HepG2 (cell line): ENCODE results near the gene PLIN3. TPM values are rescaled to one million over a fixed set of nuclear protein-coding genes. Genes with fewer than 3 reads are reported as not detected.
A peak's percentile ranks its signal among the peaks of the same experiment; 100 is the strongest.

ENCODE experiments used
- BORCS8-MEF2B ChIP-seq: sonication (generic); formaldehyde crosslinking; IDR thresholded peaks from 2 replicates; pipeline ENCODE4 v1.8.0; 2022; ENCODE audit warnings: mild to moderate bottlenecking, missing genetic modification reagents
- ELF4 ChIP-seq: sonication (generic); formaldehyde crosslinking; IDR thresholded peaks from 2 replicates; pipeline ENCODE4 v1.5.0; 2020; ENCODE audit warnings: missing genetic modification reagents, mild to moderate bottlenecking, moderate library complexity, borderline replicate concordance
- HNF4A ChIP-seq: sonication (generic); formaldehyde crosslinking; IDR thresholded peaks from 2 replicates; pipeline ENCODE4 v1.4.0; 2020; ENCODE audit warnings: missing genetic modification reagents
- MAFG ChIP-seq: sonication (generic); formaldehyde crosslinking; IDR thresholded peaks from 2 replicates; pipeline ENCODE4 v1.5.1; 2020; ENCODE audit warnings: mild to moderate bottlenecking, missing genetic modification reagents
- MATR3 ChIP-seq: sonication (generic); formaldehyde crosslinking; IDR thresholded peaks from 2 replicates; pipeline ENCODE4 v1.4.0; 2020; ENCODE audit warnings: missing genetic modification reagents
- STAT6 ChIP-seq: sonication (generic); formaldehyde crosslinking; IDR thresholded peaks from 2 replicates; pipeline ENCODE4 v1.4.0; 2020; ENCODE audit warnings: missing genetic modification reagents, mild to moderate bottlenecking, borderline replicate concordance
- ZBED4 ChIP-seq: sonication (generic); formaldehyde crosslinking; IDR thresholded peaks from 2 replicates; pipeline ENCODE4 v1.4.0; 2020; ENCODE audit warnings: missing genetic modification reagents, borderline replicate concordance
- ZMAT3 ChIP-seq: sonication (generic); formaldehyde crosslinking; conservative IDR thresholded peaks from 2 replicates; pipeline ENCODE4 v1.7.0; 2021; ENCODE audit warnings: missing genetic modification reagents
- ZNF101 ChIP-seq: sonication (generic); formaldehyde crosslinking; IDR thresholded peaks from 2 replicates; pipeline ENCODE4 v1.4.0; 2020; ENCODE audit warnings: mild to moderate bottlenecking, low read depth, missing genetic modification reagents, borderline replicate concordance
- ZNF230 ChIP-seq: sonication (generic); formaldehyde crosslinking; IDR thresholded peaks from 2 replicates; pipeline ENCODE4 v1.4.0; 2020; ENCODE audit warnings: mild to moderate bottlenecking, missing genetic modification reagents
- ZNF30 ChIP-seq: sonication (generic); formaldehyde crosslinking; IDR thresholded peaks from 2 replicates; pipeline ENCODE4 v1.5.0; 2020; ENCODE audit warnings: mild to moderate bottlenecking, missing genetic modification reagents
- ZNF331 ChIP-seq: sonication (generic); formaldehyde crosslinking; IDR thresholded peaks from 2 replicates; pipeline ENCODE4 v1.4.0; 2020; ENCODE audit warnings: missing genetic modification reagents
- ZNF335 ChIP-seq: sonication (generic); formaldehyde crosslinking; IDR thresholded peaks from 2 replicates; pipeline ENCODE4 v1.4.0; 2020; ENCODE audit warnings: missing genetic modification reagents
- ZNF510 ChIP-seq: sonication (generic); formaldehyde crosslinking; IDR thresholded peaks from 2 replicates; pipeline ENCODE4 v1.4.0; 2020; ENCODE audit warnings: low read depth, mild to moderate bottlenecking, missing genetic modification reagents
- ZNF543 ChIP-seq: sonication (generic); formaldehyde crosslinking; IDR thresholded peaks from 2 replicates; pipeline ENCODE4 v1.4.0; 2020; ENCODE audit warnings: mild to moderate bottlenecking, missing genetic modification reagents
- ZNF577 ChIP-seq: sonication (generic); formaldehyde crosslinking; IDR thresholded peaks from 2 replicates; pipeline ENCODE4 v1.4.0; 2020; ENCODE audit warnings: mild to moderate bottlenecking, low read depth, missing genetic modification reagents, borderline replicate concordance
- ZNF615 ChIP-seq: sonication (generic); formaldehyde crosslinking; IDR thresholded peaks from 2 replicates; pipeline ENCODE4 v1.5.0; 2020; ENCODE audit warnings: mild to moderate bottlenecking, missing genetic modification reagents, borderline replicate concordance
- ZNF724P ChIP-seq: sonication (generic); formaldehyde crosslinking; IDR thresholded peaks from 2 replicates; pipeline ENCODE4 v1.8.0; 2022; ENCODE audit warnings: missing genetic modification reagents, borderline replicate concordance
- ZNF782 ChIP-seq: sonication (generic); formaldehyde crosslinking; IDR thresholded peaks from 2 replicates; pipeline ENCODE4 v1.4.0; 2020; ENCODE audit warnings: missing genetic modification reagents, mild to moderate bottlenecking, borderline replicate concordance
- ZNF788 ChIP-seq: sonication (generic); formaldehyde crosslinking; IDR thresholded peaks from 2 replicates; pipeline ENCODE4 v1.5.0; 2020; ENCODE audit warnings: mild to moderate bottlenecking, missing genetic modification reagents, borderline replicate concordance
- ZNF839 ChIP-seq: sonication (generic); formaldehyde crosslinking; IDR thresholded peaks from 2 replicates; pipeline ENCODE4 v1.4.0; 2020; ENCODE audit warnings: missing genetic modification reagents, mild to moderate bottlenecking, borderline replicate concordance
- polyA plus RNA-seq, 8 experiments: library from polyadenylated mRNA; depleted of rRNA in 3 of 8; stranded (reverse) in 7 of 8; unstranded in 1 of 8; fragments of >200 nt; fragmentation: Illumina TruSeq in 4 of 8; extraction: Trizol in 4 of 8; gene quantifications; 2 replicates each; pipeline versions ENCODE4 v1.2.1 to v1.2.3, GENCODE V29; 2011 to 2016; ENCODE audit warnings: low read depth in 4 of 8, missing spikeins in 1 of 8, mixed read lengths in 1 of 8; ENCODE audit not compliant: insufficient read depth in 1 of 8
- total RNA-seq, 5 experiments: library from RNA; depleted of rRNA; stranded (reverse); fragments of >200 nt; fragmentation: Illumina TruSeq; extraction: Trizol; gene quantifications; 2 replicates each; pipeline ENCODE4 v1.2.3, GENCODE V29; 2016; ENCODE audit warnings: low read depth in 1 of 5
- TF ChIP-seq, protein P1 (sequence below): sonication (generic); formaldehyde crosslinking; IDR thresholded peaks from 2 replicates; pipeline ENCODE4 v1.5.1; 2020; ENCODE audit warnings: mild to moderate bottlenecking, missing genetic modification reagents, moderate library complexity

Gene PLIN3
- total and polyA plus RNA-seq, 2 of the 13 experiments (the other 11 are each of a cell fraction or from before 2014, with no cell fraction given), result 49.3 to 57.9 TPM

- no peak for TF ChIP-seq ZNF510 (CRISPR knock-in tag)
- no peak for TF ChIP-seq ZNF335 (CRISPR knock-in tag)
- TF ChIP-seq MATR3 (CRISPR knock-in tag), result no peak
- TF ChIP-seq ELF4 (CRISPR knock-in tag), result no peak
- TF ChIP-seq ZNF615, result no peak
- TF ChIP-seq ZNF788 (CRISPR knock-in tag), result peak; percentile 69; the same call in 1 of the 2 replicates
- no peak for TF ChIP-seq ZNF331 (CRISPR knock-in tag)
- 0 out of 2 replicates have a peak, but pooled peaks have one; percentile 29 for TF ChIP-seq ZMAT3
- no peak for TF ChIP-seq STAT6 (CRISPR knock-in tag)
- TF ChIP-seq, protein P1, sequence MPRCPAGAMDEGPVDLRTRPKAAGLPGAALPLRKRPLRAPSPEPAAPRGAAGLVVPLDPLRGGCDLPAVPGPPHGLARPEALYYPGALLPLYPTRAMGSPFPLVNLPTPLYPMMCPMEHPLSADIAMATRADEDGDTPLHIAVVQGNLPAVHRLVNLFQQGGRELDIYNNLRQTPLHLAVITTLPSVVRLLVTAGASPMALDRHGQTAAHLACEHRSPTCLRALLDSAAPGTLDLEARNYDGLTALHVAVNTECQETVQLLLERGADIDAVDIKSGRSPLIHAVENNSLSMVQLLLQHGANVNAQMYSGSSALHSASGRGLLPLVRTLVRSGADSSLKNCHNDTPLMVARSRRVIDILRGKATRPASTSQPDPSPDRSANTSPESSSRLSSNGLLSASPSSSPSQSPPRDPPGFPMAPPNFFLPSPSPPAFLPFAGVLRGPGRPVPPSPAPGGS (CRISPR knock-in tag), result peak; percentile 57; the same call in 1 of the 2 replicates
- no peak for TF ChIP-seq ZNF30
- TF ChIP-seq ZNF839 (CRISPR knock-in tag), result no peak
- TF ChIP-seq ZNF577 (CRISPR knock-in tag), result no peak
- no peak for TF ChIP-seq ZNF782 (CRISPR knock-in tag)
- TF ChIP-seq HNF4A, result no peak; the same call in none of the 2 replicates
- no peak for TF ChIP-seq ZNF724P (CRISPR knock-in tag)
- peak; percentile 41 for TF ChIP-seq BORCS8-MEF2B (CRISPR knock-in tag)
- TF ChIP-seq ZBED4 (CRISPR knock-in tag), result no peak
- peak; percentile 65; the same call in 1 of the 2 replicates for TF ChIP-seq ZNF230 (CRISPR knock-in tag)
- no peak for TF ChIP-seq ZNF543 (CRISPR knock-in tag)
- TF ChIP-seq MAFG (CRISPR knock-in tag), result no peak
- TF ChIP-seq ZNF101 (CRISPR knock-in tag), result no peak
These were observed at the start of gene PLIN3 (continued) for GRCh38 chr19:4867534-4868285.
